Endothelial cell of umbilical vein (primary cell): ENCODE measurements around the gene TPM4. TPM values are rescaled to one million over a fixed set of nuclear protein-coding genes. Genes with fewer than 3 reads are reported as not detected.

Experiments used
- BruUV-seq: library from RNA; stranded (reverse); fragments of 400-500 nt; replicated peaks from 2 replicates; lab custom pipeline; 2021; lab: Mats Ljungman, UMichigan
- CTCF ChIA-PET: fragments of 300-600, 350-600 bp; sonication (Branson Sonifier 250); formaldehyde crosslinking; loops from one replicate; lab custom pipeline; 2021; ENCODE audit warnings: antibody characterized with exemption, inconsistent platforms; lab: Charles Lee
- POLR2A ChIA-PET: fragments of 300-600, 350-600 bp; sonication (Branson Sonifier 250); formaldehyde crosslinking; loops from one replicate; lab custom pipeline; 2021; ENCODE audit warnings: antibody characterized with exemption, inconsistent platforms; lab: Charles Lee
- DNase-seq: peaks from one replicate; pipeline ENCODE4 v3.0.0-alpha.2; 2011; ENCODE audit warnings: low read depth, low spot score
- FAIRE-seq: peaks from 2 replicates; lab custom pipeline; 2011; peaks lifted over from hg19 to GRCh38; lab: Jason Lieb, UNC
- H2AFZ ChIP-seq: 2 replicates; pipeline ENCODE4 v1.6.0; 2012; ENCODE audit warnings: low read depth, low read length, control low read depth, inconsistent platforms
- H3K27ac ChIP-seq: 2 replicates; pipeline ENCODE4 v1.5.1; 2011; ENCODE audit warnings: low read depth, mild to moderate bottlenecking, control low read depth, low read length, moderate library complexity; ENCODE audit not compliant: insufficient read depth
- H3K27me3 ChIP-seq, 2 experiments: 2 replicates each; pipeline versions ENCODE4 v1.6.0 to v1.6.1; 2011; ENCODE audit warnings: low read length in 2 of 2, mixed read lengths in 1 of 2; ENCODE audit not compliant: control insufficient read depth in 2 of 2, insufficient read depth in 2 of 2
- H3K36me3 ChIP-seq, 2 experiments: 2 replicates in 1 of 2; 3 replicates in 1 of 2; pipeline ENCODE4 v1.5.1; 2011; ENCODE audit warnings: low read length in 2 of 2, mild to moderate bottlenecking in 1 of 2, moderate library complexity in 1 of 2; ENCODE audit not compliant: control insufficient read depth in 2 of 2, insufficient read depth in 2 of 2; ENCODE audit errors: extremely low read depth in 1 of 2
- H3K4me1 ChIP-seq: 3 replicates; pipeline ENCODE4 v1.5.1; 2011; ENCODE audit warnings: mild to moderate bottlenecking, low read length; ENCODE audit not compliant: control insufficient read depth, insufficient read depth; ENCODE audit errors: extremely low read depth
- H3K4me2 ChIP-seq: 2 replicates; pipeline ENCODE4 v1.6.1; 2011; ENCODE audit warnings: low read length, control low read depth, mixed read lengths; ENCODE audit not compliant: insufficient read depth
- H3K4me3 ChIP-seq, 3 experiments: fragments of 200-600 bp in 1 of 3; sonication (generic), shearing (Covaris generic) in 1 of 3; replicated peaks in 1 of 3; 2 replicates each; pipeline ENCODE4 v1.5.1; 2011 to 2016; ENCODE audit warnings: control low read depth in 3 of 3, low read length in 3 of 3, mild to moderate bottlenecking in 2 of 3, inconsistent platforms in 1 of 3, low read depth in 1 of 3, moderate library complexity in 1 of 3; ENCODE audit not compliant: insufficient read depth in 1 of 3
- H3K79me2 ChIP-seq: 2 replicates; pipeline ENCODE4 v1.6.0; 2012; ENCODE audit warnings: low read length, inconsistent platforms; ENCODE audit not compliant: control insufficient read depth, insufficient read depth
- H3K9ac ChIP-seq: replicated peaks from 2 replicates; pipeline ENCODE3; 2011; ENCODE audit warnings: low read length, control low read depth; ENCODE audit not compliant: insufficient read depth; ENCODE audit errors: extremely low read depth
- H3K9me1 ChIP-seq: replicated peaks from 3 replicates; pipeline ENCODE4 v1.6.0; 2011; ENCODE audit warnings: mild to moderate bottlenecking, low read length; ENCODE audit not compliant: control insufficient read depth, insufficient read depth; ENCODE audit errors: extremely low read depth
- H3K9me3 ChIP-seq: replicated peaks from 2 replicates; pipeline ENCODE4 v1.5.1; 2012; ENCODE audit warnings: low read length, inconsistent platforms; ENCODE audit not compliant: control insufficient read depth, insufficient read depth
- H4K20me1 ChIP-seq: replicated peaks from 2 replicates; pipeline ENCODE3; 2011; ENCODE audit warnings: mild to moderate bottlenecking, low read length; ENCODE audit not compliant: control insufficient read depth, insufficient read depth; ENCODE audit errors: extremely low read depth
- EZH2 ChIP-seq: IDR thresholded peaks from 2 replicates; pipeline ENCODE4 v1.6.1; 2012; ENCODE audit warnings: borderline replicate concordance, low read depth, mild to moderate bottlenecking, moderate library complexity, low read length, inconsistent platforms; ENCODE audit not compliant: severe bottlenecking
- FOS ChIP-seq: IDR thresholded peaks from 2 replicates; pipeline ENCODE4 v1.6.1; 2011; ENCODE audit warnings: mild to moderate bottlenecking, low read length, moderate library complexity, borderline replicate concordance; ENCODE audit not compliant: insufficient read depth
- JUN ChIP-seq: IDR thresholded peaks from 2 replicates; pipeline ENCODE4 v1.6.1; 2011; ENCODE audit warnings: borderline replicate concordance, low read depth; ENCODE audit not compliant: insufficient read length, insufficient read depth
- MYC ChIP-seq: IDR thresholded peaks from one replicate; pipeline ENCODE4 v1.6.1; 2011; ENCODE audit warnings: mild to moderate bottlenecking, low read depth, low read length
- POLR2A ChIP-seq: IDR thresholded peaks from 2 replicates; pipeline ENCODE4 v1.6.1; 2012; ENCODE audit warnings: low read depth, mild to moderate bottlenecking, control low read depth, low read length
- dilution Hi-C: fragments of 300-500 bp; cut with MboI; formaldehyde crosslinking; loops from one replicate; pipeline ENCODE4 v1.15.0; 2019; ENCODE audit warnings: low sequenced_read_pairs; ENCODE audit not compliant: extremely low pct_ligation_motif_present
- intact Hi-C: fragments of 100-400 bp; cut with micrococcal nuclease; formaldehyde crosslinking; loops from one replicate; pipeline ENCODE4 v1.10.0; 2022
- polyA plus RNA-seq, 4 experiments: library from polyadenylated mRNA; depleted of rRNA in 3 of 4; stranded (reverse) in 3 of 4; unstranded in 1 of 4; fragments of >200 nt; gene quantifications; 2 replicates each; pipeline versions ENCODE4 v1.2.1 to v1.2.3, GENCODE V29; 2011 to 2012; ENCODE audit warnings: missing spikeins in 1 of 4
- total RNA-seq: library from RNA; stranded (reverse); gene quantifications from 2 replicates; pipeline ENCODE4 v1.2.3, GENCODE V29; 2021
- TF ChIP-seq, protein P1 (sequence below): IDR thresholded peaks from 2 replicates; pipeline ENCODE4 v1.6.1; 2011; ENCODE audit not compliant: insufficient read depth, insufficient read length
- TF ChIP-seq, protein P2 (sequence below), 2 donors: IDR thresholded peaks; 1 replicate in 1 of 2; 2 replicates in 1 of 2; pipeline ENCODE4 v1.5.1; 2011; ENCODE audit warnings: low read length in 2 of 2, mild to moderate bottlenecking in 2 of 2, moderate library complexity in 2 of 2, control low read depth in 1 of 2, inconsistent platforms in 1 of 2, low read depth in 1 of 2; ENCODE audit not compliant: insufficient read depth in 1 of 2; ENCODE audit errors: extremely low read depth in 1 of 2

Gene TPM4
- total and polyA plus RNA-seq, 2 donors (not counting 3 experiments of a cell fraction or from before 2014, with no cell fraction given), result 430 to 924 TPM

DNA sequence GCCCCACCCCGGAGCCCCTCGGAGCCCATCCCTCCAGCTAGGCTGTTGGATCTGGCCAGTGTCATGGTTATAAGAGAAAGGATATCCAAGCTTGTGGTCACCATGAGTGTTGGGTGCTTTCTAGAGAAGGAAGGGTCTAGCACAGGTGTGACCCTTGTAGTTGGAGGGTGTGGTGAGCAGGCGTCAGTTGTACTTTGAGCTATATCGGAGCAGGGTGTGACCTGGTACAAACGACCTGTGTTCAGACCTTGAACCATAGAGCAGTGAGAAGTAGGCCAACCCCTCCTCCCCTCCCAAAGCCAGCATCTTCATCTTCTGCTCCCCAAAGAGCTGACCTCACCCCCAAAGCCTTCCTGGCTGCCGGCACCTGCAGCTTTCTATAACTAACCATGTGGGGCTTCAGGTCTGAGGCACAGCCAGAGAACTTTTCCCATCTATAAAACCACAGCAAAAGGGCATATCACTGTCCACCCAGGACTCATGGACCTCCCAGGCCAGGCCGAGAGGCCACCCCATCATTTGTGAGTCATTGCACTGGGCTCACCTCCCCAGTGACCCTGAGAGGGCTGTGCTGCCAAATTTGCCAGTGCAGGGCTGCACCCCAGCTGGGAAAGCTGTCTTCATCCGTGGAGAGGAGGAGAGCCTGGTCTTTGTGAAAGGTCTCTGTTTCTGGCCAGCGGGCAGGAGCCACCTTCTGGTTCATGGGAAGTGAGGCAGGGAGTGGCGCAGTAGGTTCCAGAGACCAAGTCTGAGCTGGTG lies 49.6 kb downstream of the TPM4 start:
- dilution Hi-C loops (no loop called here), intact Hi-C loops (no loop called here)
- TF ChIP-seq JUN, result no peak
- TF ChIP-seq POLR2A, result no peak
- TF ChIP-seq, protein P1, sequence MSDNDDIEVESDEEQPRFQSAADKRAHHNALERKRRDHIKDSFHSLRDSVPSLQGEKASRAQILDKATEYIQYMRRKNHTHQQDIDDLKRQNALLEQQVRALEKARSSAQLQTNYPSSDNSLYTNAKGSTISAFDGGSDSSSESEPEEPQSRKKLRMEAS, result no peak
- TF ChIP-seq FOS, result no peak
- TF ChIP-seq EZH2, result no peak
- Histone ChIP-seq H3K9me1 (no peaks in the 10 kb centered on the region), H3K79me2 (no peaks in the 10 kb centered on the region), H3K36me3 (peaks cover 12 to 56% of the 10 kb centered on the region in 2 experiments), H3K4me2 (no peak overlapping the region), H3K27ac (no peak overlapping the region), H4K20me1 (no peaks in the 10 kb centered on the region), H3K4me3 (no peak overlapping the region), H3K9me3 (no peaks in the 10 kb centered on the region), H3K4me1 (no peaks in the 10 kb centered on the region), H3K27me3 (no peaks in the 10 kb centered on the region), H2AFZ (no peak overlapping the region), H3K9ac (no peak overlapping the region)
- ChIA-PET CTCF (interaction anchor here (1.5 kb wide), 1 partner anchor 84 kb away, joined by 10 read pairs; no protein-coding TSS in a partner anchor), POLR2A (no interaction called here)
- DNase-seq (no peak), FAIRE-seq (no peak)
- BruUV-seq, result no TSS peak

DNA sequence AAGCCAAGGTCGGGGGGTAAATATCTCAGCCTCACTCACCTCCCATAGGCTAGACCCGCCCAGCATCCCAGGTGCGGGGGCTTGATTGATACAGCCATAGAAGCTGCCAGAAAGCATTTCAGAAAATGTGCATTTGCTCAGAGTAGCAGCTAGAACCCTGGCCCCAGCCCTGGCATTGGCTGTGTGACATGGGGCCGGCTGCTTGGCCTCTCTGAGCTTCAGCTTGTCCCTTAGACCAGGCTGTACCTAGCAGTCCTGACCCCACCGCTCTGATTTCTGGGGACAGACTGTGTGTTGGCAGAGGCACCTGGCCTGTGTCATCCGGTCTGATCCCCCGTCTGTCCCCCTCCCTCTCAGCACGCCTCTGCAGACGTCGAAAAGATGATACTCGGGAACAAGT lies 50.8 kb downstream of the TPM4 start:
- Histone ChIP-seq H3K9me1 (no peaks in the 10 kb centered on the region), H3K27ac (no peak overlapping the region), H3K36me3 (peaks cover 7 to 46% of the 10 kb centered on the region in 2 experiments), H3K4me1 (no peaks in the 10 kb centered on the region), H3K4me2 (no peak overlapping the region), H3K9ac (no peak overlapping the region), H3K4me3 (no peak overlapping the region), H3K27me3 (no peaks in the 10 kb centered on the region), H2AFZ (no peak overlapping the region), H3K9me3 (no peaks in the 10 kb centered on the region), H4K20me1 (no peaks in the 10 kb centered on the region), H3K79me2 (no peaks in the 10 kb centered on the region)
- DNase-seq (no peak), FAIRE-seq (no peak)
- ChIA-PET POLR2A (no interaction called here), CTCF (no interaction called here)
- intact Hi-C loops, result no loop called here
- dilution Hi-C loops, result no loop called here
- no TSS peak for BruUV-seq
- TF ChIP-seq, protein P1, result no peak
- no peak for TF ChIP-seq FOS
- no peak for TF ChIP-seq MYC
- TF ChIP-seq, protein P2, sequence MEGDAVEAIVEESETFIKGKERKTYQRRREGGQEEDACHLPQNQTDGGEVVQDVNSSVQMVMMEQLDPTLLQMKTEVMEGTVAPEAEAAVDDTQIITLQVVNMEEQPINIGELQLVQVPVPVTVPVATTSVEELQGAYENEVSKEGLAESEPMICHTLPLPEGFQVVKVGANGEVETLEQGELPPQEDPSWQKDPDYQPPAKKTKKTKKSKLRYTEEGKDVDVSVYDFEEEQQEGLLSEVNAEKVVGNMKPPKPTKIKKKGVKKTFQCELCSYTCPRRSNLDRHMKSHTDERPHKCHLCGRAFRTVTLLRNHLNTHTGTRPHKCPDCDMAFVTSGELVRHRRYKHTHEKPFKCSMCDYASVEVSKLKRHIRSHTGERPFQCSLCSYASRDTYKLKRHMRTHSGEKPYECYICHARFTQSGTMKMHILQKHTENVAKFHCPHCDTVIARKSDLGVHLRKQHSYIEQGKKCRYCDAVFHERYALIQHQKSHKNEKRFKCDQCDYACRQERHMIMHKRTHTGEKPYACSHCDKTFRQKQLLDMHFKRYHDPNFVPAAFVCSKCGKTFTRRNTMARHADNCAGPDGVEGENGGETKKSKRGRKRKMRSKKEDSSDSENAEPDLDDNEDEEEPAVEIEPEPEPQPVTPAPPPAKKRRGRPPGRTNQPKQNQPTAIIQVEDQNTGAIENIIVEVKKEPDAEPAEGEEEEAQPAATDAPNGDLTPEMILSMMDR (IDR thresholded peaks at IDR 0.05; ENCODE audit: extremely low read depth in 1 of 2, insufficient read depth in 1 of 2, low read depth in 1 of 2, low read length in 2 of 2), result no peak
- TF ChIP-seq JUN, result no peak
